ENCODE data around the gene THOC5.

THOC5 gene

DNA sequence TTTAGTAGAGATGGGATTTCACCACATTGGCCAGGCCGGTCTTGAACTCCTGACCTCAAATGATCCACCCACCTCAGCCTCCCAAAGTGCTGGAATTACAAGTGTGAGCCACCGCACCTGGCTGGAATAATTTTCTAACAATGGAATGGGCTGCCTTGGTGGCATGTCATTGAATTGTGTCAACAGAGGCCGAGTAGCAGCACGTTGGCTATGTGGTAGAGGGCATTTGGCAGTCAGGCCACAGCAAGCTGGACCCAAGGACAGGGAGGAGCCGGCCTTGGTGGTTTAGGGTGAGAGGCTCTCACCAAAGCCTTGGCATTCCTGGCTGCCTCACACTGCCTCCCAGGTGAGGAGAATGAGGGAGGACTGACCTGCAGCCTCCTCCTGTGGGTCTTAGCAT is 31.4 kb upstream of the THOC5 start:
- H3K4me3 ChIP-seq (ENCODE audit: control insufficient read depth, low read depth, low read length), result no peak overlapping the region
- no peak for DNase-seq (ENCODE audit: low read depth)
- TF ChIP-seq, protein P1, sequence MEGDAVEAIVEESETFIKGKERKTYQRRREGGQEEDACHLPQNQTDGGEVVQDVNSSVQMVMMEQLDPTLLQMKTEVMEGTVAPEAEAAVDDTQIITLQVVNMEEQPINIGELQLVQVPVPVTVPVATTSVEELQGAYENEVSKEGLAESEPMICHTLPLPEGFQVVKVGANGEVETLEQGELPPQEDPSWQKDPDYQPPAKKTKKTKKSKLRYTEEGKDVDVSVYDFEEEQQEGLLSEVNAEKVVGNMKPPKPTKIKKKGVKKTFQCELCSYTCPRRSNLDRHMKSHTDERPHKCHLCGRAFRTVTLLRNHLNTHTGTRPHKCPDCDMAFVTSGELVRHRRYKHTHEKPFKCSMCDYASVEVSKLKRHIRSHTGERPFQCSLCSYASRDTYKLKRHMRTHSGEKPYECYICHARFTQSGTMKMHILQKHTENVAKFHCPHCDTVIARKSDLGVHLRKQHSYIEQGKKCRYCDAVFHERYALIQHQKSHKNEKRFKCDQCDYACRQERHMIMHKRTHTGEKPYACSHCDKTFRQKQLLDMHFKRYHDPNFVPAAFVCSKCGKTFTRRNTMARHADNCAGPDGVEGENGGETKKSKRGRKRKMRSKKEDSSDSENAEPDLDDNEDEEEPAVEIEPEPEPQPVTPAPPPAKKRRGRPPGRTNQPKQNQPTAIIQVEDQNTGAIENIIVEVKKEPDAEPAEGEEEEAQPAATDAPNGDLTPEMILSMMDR (conservative IDR thresholded peaks at IDR 0.05; ENCODE audit: control insufficient read depth, insufficient read depth, low read depth, low read length), result no peak

DNA sequence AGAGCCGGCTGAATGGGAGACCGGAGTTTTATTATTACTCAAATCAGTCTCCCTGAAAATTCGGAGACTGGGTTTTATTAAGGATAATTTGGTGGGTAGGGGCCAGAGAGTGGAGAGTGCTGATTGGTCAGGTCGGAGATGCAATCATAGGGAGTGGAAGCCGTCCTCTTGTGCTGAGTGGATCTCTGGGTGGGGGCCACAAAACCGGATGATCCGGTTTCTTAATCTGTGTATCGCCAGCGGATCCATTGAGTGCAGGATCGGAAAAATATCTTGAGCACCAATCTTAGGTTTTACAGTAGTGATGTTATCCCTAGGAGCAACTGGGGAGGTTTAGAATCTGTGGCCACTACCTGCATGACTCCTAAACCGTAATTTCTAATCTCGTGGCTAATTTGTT is 28.2 kb upstream of the THOC5 start:
- no peak overlapping the region for H3K4me3 ChIP-seq (ENCODE audit: control insufficient read depth, low read depth, low read length)
- no peak for DNase-seq (ENCODE audit: low read depth)
- TF ChIP-seq, protein P1 (conservative IDR thresholded peaks at IDR 0.05; ENCODE audit: control insufficient read depth, insufficient read depth, low read depth, low read length), result no peak

DNA sequence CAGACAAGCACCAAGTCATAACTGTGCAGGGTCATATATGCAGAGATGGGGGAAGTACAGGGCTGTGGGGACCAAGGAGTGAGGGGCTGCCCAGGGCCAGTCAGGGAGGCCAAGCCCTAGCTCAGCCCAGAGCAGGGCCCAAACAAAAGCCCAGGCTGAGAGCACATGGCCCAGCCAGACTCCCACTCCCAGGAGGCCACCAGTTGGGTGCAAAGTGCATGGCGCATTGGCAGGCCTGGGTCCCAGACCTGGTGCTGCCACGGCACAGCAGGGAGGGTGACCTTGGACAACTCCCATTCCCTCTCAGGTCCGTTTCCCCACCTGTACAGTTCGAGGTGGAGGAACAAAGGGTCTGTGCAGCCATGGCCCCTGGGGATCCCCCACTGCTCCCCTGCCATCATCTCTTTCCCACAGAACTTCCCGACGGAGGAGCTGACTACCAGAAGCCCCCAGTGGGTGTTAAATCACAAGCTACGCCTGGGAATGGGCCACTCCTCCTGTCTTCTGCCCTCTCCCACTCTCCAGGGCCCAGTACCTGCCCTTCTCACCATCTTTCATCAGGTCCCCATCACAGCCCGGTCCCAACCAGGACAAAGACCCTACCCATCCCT is 26.7 kb upstream of the THOC5 start:
- TF ChIP-seq, protein P1 (conservative IDR thresholded peaks at IDR 0.05; ENCODE audit: control insufficient read depth, insufficient read depth, low read depth, low read length), result no peak
- no peak for DNase-seq (ENCODE audit: low read depth)
- H3K4me3 ChIP-seq (ENCODE audit: control insufficient read depth, low read depth, low read length), result peak overlapping the region; percentile 71

DNA sequence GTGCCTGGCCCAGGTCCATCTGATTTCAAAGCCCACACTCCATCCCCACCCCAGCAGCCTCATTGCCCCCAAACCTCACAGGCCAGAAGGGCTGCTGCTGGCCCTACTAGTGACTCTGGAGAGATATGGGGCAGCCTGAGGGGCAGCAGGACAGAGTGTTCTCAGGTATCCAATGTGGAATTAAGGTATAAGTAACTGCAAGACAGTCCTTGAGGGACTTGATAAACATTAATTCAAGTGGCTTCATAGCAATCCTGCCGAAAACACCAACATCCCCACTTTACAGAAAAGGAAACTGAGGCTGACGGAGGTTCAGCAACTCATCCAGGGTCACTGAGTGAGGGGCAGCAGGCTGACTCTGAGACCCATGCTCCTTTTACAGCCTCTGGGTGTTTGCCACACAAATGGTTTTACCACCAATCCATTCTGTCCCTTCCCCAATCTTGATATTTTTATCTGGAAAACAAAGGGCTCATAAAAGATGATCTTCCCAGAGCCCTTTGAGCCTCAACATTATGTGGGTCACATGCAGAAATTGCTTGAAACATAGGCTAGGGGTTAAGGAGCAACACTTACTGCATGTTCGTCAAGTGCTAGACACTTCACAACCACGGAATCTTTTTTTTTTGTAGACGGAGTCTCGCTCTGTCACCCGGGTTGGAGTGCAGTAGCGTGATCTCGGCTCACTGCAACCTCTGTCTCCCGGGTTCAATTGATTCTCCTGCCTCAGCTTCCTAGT is 25.1 kb upstream of the THOC5 start:
- no peak overlapping the region for H3K4me3 ChIP-seq (ENCODE audit: control insufficient read depth, low read depth, low read length)
- TF ChIP-seq, protein P1 (conservative IDR thresholded peaks at IDR 0.05; ENCODE audit: control insufficient read depth, insufficient read depth, low read depth, low read length), result no peak
- DNase-seq (ENCODE audit: low read depth), result no peak

DNA sequence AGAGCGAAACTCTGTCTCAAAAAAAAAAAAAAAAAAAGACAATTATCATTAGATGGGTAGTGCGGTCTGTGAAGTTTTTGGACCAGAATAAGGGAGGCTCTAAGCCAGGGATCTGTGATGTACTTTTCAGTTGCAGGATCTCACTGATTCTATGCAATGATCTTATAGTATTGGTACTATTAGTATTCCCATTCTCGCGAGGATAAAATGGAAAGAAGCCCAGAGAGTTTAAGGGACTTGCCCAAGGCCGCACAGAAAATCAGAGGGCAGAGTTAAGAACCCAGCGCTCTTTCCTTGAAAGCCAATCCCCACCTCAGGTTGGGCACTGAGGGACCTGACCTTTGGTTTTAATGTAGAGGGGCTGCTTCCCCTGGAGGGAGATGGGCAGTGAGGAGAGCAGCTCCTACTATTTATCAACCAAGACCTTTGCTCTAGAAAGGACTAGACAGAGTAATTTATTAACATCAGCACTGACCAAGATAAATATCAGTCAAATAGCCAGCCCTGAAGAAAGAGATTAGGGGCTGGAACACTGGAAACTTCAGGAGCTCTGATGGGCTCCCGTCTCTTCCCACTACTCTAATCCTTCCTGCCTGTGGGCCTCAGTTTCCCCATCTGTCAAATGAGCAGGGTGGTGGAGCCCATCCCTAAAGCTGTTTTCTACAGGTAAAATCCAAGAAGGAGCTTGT is 21.3 kb upstream of the THOC5 start:
- TF ChIP-seq, protein P1 (conservative IDR thresholded peaks at IDR 0.05; ENCODE audit: control insufficient read depth, insufficient read depth, low read depth, low read length), result no peak
- DNase-seq (ENCODE audit: low read depth), result no peak
- no peak overlapping the region for H3K4me3 ChIP-seq (ENCODE audit: control insufficient read depth, low read depth, low read length)

DNA sequence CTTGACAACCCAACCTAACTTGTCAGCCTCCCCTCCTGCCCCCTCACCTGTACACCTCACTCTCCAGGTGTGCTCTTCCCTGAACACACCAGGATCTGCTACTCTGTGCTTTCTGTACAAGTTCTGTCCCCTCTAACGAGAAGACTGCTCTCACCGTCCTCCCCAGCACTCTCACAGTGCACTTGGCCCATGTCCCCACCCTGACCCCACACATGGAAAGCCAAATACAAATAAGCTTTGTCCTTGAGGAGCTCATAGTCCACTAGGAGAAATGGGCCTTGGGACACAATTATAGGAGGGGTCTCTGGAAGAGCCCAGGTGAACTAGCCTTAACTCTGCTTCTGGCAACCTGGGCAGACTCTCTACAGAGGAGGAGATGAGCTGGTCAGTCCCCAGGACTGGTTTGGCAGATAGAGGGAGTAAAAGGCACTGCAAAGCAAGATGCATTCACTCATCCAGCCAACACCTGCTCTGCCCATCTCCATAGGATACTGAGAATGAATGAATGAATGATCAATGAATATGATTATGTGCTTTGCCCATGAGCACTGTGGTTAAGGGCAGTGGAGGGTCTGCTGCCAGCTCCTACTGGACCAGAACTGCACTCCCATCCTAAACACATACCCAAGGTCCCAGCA is 17.5 kb upstream of the THOC5 start:
- DNase-seq (ENCODE audit: low read depth), result no peak
- H3K4me3 ChIP-seq (ENCODE audit: control insufficient read depth, low read depth, low read length), result no peak overlapping the region
- TF ChIP-seq, protein P1 (conservative IDR thresholded peaks at IDR 0.05; ENCODE audit: control insufficient read depth, insufficient read depth, low read depth, low read length), result no peak
